Fibroblast of lung (primary cell): ENCODE results near the gene BAG3. TPM values are rescaled to one million over a fixed set of nuclear protein-coding genes. Genes with fewer than 3 reads are reported as not detected.

Source experiments
- DNase-seq, 2 donors: peaks; one replicate each; pipeline versions ENCODE4 v3.0.0 to v3.0.0-alpha.2; 2010; ENCODE audit warnings: low read depth in 2 of 2
- H2AFZ ChIP-seq: 2 replicates; pipeline ENCODE4 v1.5.1; 2012; ENCODE audit warnings: low read length, control low read depth, inconsistent platforms
- H3K27ac ChIP-seq: 2 replicates; pipeline ENCODE4 v1.5.1; 2011; ENCODE audit warnings: low read length, control low read depth; ENCODE audit not compliant: insufficient read depth
- H3K27me3 ChIP-seq: 2 replicates; pipeline ENCODE4 v1.5.1; 2011; ENCODE audit warnings: mild to moderate bottlenecking, low read length; ENCODE audit not compliant: control insufficient read depth, insufficient read depth
- H3K36me3 ChIP-seq: 2 replicates; pipeline ENCODE4 v1.5.1; 2011; ENCODE audit warnings: low read length; ENCODE audit not compliant: control insufficient read depth, insufficient read depth
- H3K4me1 ChIP-seq: 2 replicates; pipeline ENCODE4 v1.5.1; 2011; ENCODE audit warnings: low read length; ENCODE audit not compliant: control insufficient read depth, insufficient read depth; ENCODE audit errors: extremely low read depth
- H3K4me2 ChIP-seq: 2 replicates; pipeline ENCODE4 v1.5.1; 2011; ENCODE audit warnings: low read length, control low read depth; ENCODE audit not compliant: insufficient read depth; ENCODE audit errors: extremely low read depth
- H3K4me3 ChIP-seq, 4 experiments: fragments of 200-600 bp in 1 of 4; sonication (generic) in 1 of 4; replicated peaks in 1 of 4; 2 replicates each; pipeline ENCODE4 v1.5.1; 2011 to 2016; ENCODE audit warnings: low read length in 4 of 4, low read depth in 3 of 4, mild to moderate bottlenecking in 3 of 4, control low read depth in 2 of 4, inconsistent platforms in 1 of 4, mixed read lengths in 1 of 4; ENCODE audit not compliant: insufficient read depth in 1 of 4; ENCODE audit errors: control extremely low read depth in 1 of 4
- H3K79me2 ChIP-seq: 2 replicates; pipeline ENCODE4 v1.5.1; 2012; ENCODE audit warnings: mild to moderate bottlenecking, low read length, inconsistent platforms; ENCODE audit not compliant: control insufficient read depth, insufficient read depth
- H3K9ac ChIP-seq: 2 replicates; pipeline ENCODE4 v1.5.1; 2011; ENCODE audit warnings: mild to moderate bottlenecking, low read length, control low read depth; ENCODE audit not compliant: insufficient read depth
- H3K9me3 ChIP-seq: 2 replicates; pipeline ENCODE4 v1.5.1; 2012; ENCODE audit warnings: low read depth, low read length; ENCODE audit not compliant: control insufficient read depth, insufficient read depth
- H4K20me1 ChIP-seq: 2 replicates; pipeline ENCODE4 v1.5.1; 2011; ENCODE audit warnings: low read length; ENCODE audit not compliant: control insufficient read depth, insufficient read depth; ENCODE audit errors: extremely low read depth
- EZH2 ChIP-seq: IDR thresholded peaks from 2 replicates; pipeline ENCODE4 v1.5.1; 2012; ENCODE audit warnings: low read length, control low read depth, mild to moderate bottlenecking; ENCODE audit errors: missing control alignments
- polyA plus RNA-seq, 2 donors: library from polyadenylated mRNA; depleted of rRNA in 1 of 2; stranded (reverse) in 1 of 2; unstranded in 1 of 2; fragments of >200 nt; gene quantifications; 2 replicates each; pipeline ENCODE4 v1.2.1, GENCODE V29; 2011 to 2012; ENCODE audit warnings: missing spikeins in 1 of 2
- total RNA-seq: library from RNA; depleted of rRNA; stranded (reverse); fragments of >200 nt; gene quantifications from 2 replicates; pipeline ENCODE4 v1.2.1, GENCODE V29; 2014
- TF ChIP-seq, protein P1 (sequence below), 2 donors: IDR thresholded peaks in 1 of 2; conservative IDR thresholded peaks in 1 of 2; 1 replicate in 1 of 2; 2 replicates in 1 of 2; pipeline ENCODE4 v1.5.1; 2011 to 2012; ENCODE audit warnings: low read length in 2 of 2, control low read depth in 1 of 2, inconsistent platforms in 1 of 2, low read depth in 1 of 2, mild to moderate bottlenecking in 1 of 2

The BAG3 gene
- total and polyA plus RNA-seq, 2 donors (not counting 1 experiment from before 2014, with no cell fraction given) = 8.4 to 20.0 TPM

DNA sequence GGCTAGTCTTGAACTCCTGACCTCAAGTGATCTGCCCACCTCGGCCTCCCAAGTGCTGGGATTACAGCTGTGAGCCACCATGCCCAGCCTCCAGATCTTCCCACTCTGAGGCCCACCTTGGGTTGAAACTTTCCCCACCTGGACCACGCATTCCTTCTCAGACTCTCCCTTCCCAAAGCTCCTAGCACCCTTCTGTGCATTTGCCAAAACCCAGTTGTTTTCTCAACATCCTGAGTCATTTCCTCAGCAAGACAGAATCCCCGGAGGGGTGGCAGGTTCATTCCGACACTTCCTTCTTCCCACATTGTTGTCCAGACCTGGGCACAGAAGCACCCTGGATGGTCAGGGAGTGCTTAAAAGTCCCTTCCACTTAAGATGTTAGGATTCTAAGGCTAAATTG is 28.9 kb downstream of the BAG3 start:
- no peak overlapping the region for H3K4me2 ChIP-seq
- H3K27me3 ChIP-seq = no peaks in the 10 kb centered on the region
- H3K9me3 ChIP-seq = no peaks in the 10 kb centered on the region
- TF ChIP-seq EZH2 = no peak
- TF ChIP-seq, protein P1, sequence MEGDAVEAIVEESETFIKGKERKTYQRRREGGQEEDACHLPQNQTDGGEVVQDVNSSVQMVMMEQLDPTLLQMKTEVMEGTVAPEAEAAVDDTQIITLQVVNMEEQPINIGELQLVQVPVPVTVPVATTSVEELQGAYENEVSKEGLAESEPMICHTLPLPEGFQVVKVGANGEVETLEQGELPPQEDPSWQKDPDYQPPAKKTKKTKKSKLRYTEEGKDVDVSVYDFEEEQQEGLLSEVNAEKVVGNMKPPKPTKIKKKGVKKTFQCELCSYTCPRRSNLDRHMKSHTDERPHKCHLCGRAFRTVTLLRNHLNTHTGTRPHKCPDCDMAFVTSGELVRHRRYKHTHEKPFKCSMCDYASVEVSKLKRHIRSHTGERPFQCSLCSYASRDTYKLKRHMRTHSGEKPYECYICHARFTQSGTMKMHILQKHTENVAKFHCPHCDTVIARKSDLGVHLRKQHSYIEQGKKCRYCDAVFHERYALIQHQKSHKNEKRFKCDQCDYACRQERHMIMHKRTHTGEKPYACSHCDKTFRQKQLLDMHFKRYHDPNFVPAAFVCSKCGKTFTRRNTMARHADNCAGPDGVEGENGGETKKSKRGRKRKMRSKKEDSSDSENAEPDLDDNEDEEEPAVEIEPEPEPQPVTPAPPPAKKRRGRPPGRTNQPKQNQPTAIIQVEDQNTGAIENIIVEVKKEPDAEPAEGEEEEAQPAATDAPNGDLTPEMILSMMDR (conservative IDR thresholded peaks at IDR 0.05 in 1 of 2, IDR thresholded peaks at IDR 0.05 in 1 of 2; ENCODE audit: low read depth in 1 of 2, low read length in 2 of 2) = no peak
- H3K79me2 ChIP-seq = peaks cover 4% of the 10 kb centered on the region
- no peak overlapping the region for H3K9ac ChIP-seq
- no peak overlapping the region for H3K4me3 ChIP-seq
- H2AFZ ChIP-seq = no peak overlapping the region
- H4K20me1 ChIP-seq = no peaks in the 10 kb centered on the region
- peak; percentile 63 to 86 for DNase-seq
- peaks cover 29% of the 10 kb centered on the region for H3K4me1 ChIP-seq
- peaks cover 8% of the 10 kb centered on the region for H3K36me3 ChIP-seq
- no peak overlapping the region for H3K27ac ChIP-seq

DNA sequence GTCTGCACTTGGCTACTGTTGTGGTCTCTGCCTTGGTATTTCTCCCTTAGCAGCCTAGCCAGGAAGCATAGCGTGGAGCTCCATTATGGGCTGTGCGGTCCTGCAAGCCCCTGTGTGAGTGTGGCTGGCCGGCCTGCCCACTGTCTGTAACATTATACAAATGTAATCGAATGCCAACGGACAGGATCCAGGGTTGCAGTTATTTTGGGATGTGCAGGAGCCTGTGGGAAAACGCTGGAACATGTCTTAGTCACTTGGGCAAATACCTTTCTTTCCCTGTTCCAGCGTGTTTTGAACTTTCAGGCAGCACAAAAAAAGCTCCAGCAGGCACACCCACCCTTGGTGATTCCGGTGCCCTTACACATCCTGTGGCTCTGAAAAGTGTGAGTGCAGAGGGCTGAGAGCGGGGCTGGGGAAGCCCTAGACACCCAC is 29.5 kb downstream of the BAG3 start:
- TF ChIP-seq EZH2 = no peak
- TF ChIP-seq, protein P1 (conservative IDR thresholded peaks at IDR 0.05 in 1 of 2, IDR thresholded peaks at IDR 0.05 in 1 of 2; ENCODE audit: low read depth in 1 of 2, low read length in 2 of 2) = no peak
- H3K36me3 ChIP-seq = peaks cover 8% of the 10 kb centered on the region
- no peaks in the 10 kb centered on the region for H4K20me1 ChIP-seq
- H3K9ac ChIP-seq = no peak overlapping the region
- no peaks in the 10 kb centered on the region for H3K9me3 ChIP-seq
- peaks cover 4% of the 10 kb centered on the region for H3K79me2 ChIP-seq
- no peak overlapping the region for H3K4me2 ChIP-seq
- no peak overlapping the region for H2AFZ ChIP-seq
- no peak overlapping the region for H3K27ac ChIP-seq
- H3K4me1 ChIP-seq = peaks cover 25% of the 10 kb centered on the region
- no peaks in the 10 kb centered on the region for H3K27me3 ChIP-seq
- no peak overlapping the region for H3K4me3 ChIP-seq
- DNase-seq = peak; percentile 37 to 67

DNA sequence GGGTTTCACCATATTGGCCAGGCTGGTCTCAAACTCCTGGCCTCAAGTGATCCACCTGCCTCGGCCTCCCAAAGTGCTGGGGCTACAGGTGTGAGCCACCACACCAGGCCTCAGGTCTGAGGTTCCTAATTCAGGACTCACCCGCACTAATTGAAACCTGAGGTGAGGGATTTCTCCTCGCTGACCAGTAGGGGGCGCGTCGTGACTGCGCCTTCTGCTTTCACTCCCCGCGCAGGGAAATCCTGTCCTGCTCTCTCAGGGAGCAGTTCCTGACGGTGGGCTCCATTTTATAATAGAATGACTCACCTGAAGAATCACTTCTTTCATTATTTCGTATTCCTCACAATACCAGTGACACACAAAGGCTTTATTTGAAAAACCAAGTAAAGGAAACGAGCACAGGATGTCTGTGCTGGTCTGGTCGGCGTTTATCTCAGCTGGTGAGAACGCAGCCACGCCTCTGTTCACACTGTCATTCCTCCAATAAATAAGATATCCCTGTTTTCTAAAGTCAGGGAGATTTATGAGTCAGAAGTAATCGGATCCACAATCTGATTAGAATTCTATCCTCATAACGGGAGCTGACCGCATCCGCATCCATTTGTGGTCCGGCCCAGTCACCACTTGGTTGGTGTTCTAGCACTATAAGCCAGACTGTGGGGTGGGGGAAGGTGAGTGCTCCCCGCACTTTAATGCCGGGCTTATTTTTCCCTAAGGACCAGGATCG is 35.4 kb downstream of the BAG3 start:
- TF ChIP-seq, protein P1 (conservative IDR thresholded peaks at IDR 0.05 in 1 of 2, IDR thresholded peaks at IDR 0.05 in 1 of 2; ENCODE audit: low read depth in 1 of 2, low read length in 2 of 2) = peak; percentile 76 to 88
- no peak for TF ChIP-seq EZH2
- Histone ChIP-seq H3K36me3 (no peaks in the 10 kb centered on the region), H3K9me3 (no peaks in the 10 kb centered on the region), H3K4me2 (peak overlapping the region; percentile 4), H3K4me1 (peaks cover 4% of the 10 kb centered on the region), H3K4me3 (peak overlapping the region in 1 of 4 experiments; percentile 30), H3K79me2 (no peaks in the 10 kb centered on the region), H4K20me1 (no peaks in the 10 kb centered on the region), H2AFZ (peak overlapping the region; percentile 5), H3K27ac (no peak overlapping the region), H3K9ac (no peak overlapping the region), H3K27me3 (no peaks in the 10 kb centered on the region)
- peak; percentile 84 to 95 for DNase-seq
